ENCODE measurements around the gene DLG2.

The DLG2 gene

DNA sequence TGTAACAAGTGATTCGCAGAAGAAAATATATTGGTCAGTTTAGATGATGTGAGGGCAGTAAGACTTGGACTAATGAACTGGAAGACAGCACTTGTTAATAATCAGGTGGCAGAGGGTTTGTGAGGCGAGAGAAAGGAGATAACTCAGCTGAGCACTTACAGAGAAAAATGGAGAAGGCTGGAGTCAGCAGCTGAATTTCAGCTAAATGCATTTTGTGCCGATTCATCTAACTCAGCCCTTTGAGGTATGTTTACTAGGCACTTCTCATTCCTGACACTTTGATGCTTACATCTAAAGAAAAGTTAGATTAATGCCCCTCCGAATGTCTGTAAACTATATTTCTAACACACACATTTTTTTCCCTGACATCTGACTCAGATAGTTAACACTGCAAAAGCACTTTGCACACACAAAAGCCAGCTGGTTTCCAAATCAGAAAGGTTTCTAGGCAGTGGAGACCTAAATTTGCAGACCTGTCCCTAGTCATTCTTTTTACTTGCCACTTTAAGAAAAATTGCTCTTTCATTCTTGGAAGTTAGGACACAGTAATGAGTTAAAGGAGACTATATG is 1481.4 kb downstream of the DLG2 start:
- DNase-seq (ENCODE audit: low read depth in 2 of 3, low spot score in 1 of 3): no peak

DNA sequence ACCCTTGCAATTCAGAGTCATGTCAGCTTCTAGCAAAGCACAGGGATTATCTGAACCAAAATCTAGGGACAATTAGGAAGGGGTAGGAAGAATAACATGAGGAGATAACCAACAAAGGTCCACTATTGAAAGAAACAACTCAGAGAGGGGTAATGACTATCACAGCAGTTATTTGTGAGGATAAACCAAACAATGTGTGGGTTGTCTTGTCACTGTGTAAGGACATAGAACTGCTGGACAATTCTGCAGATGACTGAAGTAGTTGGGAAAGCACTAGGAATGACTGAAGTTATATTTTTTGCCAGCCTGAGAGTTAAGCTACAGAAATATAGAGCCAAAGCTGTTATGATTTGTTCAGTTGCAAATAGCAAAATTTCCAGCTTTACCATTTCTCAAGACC is 1482.6 kb downstream of the DLG2 start:
- DNase-seq (ENCODE audit: low read depth in 2 of 3, low spot score in 1 of 3): no peak

DNA sequence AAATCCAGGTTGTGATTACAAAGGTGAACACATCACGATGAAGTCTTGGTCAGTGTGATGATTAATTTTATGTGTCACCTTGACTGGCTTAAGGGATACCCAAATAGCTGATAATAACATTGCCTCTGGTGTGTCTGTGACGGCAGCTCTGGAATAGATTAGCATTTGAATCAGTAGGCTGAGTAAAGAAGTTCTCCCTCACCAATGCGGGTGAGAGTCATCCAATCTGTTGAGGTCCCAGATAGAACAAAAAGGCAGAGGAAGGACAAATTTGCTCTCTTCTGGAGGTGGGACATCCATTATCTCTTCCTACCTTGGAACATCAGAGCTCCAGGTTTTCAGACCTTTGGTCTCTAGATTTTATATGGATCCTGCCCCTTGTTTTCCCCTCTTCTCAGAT is 1484.7 kb downstream of the DLG2 start:
- no peak for DNase-seq (ENCODE audit: low read depth in 2 of 3, low spot score in 1 of 3)

DNA sequence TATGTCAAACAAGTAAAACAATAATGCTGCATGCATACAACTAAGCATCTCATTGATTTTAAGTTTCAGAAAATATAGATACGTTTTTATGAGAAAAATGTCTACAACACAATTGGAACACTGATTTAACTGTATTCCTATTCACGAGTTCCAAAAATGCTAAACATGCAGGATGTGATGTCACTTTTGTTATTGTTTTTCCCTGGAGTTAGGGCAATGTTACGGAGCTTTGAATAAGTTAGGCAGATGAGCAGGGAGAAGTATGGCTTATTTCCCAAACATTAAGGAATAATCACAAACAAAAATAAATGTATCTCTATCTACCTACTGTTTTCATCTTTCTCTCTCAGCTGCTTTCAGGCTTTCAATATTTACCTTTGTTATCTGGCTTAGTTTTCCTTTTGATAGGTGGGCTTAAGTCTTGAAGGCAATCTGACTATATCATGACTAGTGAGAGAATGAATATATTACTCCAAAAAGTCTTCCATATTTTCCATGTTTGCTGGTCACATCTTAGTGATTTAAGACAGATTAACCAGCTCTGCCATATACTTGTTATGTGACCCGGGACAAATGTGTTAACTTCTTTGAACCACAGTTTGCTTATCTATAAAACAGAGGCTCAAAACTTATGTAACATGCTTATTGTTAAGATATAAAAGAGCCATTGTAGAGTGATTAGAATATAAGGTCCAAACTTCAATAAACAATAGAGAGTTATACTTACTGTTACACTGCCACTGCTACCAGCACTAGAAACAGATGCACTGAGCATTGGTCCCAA is 1486.6 kb downstream of the DLG2 start:
- no peak for DNase-seq (ENCODE audit: low read depth in 2 of 3, low spot score in 1 of 3)

DNA sequence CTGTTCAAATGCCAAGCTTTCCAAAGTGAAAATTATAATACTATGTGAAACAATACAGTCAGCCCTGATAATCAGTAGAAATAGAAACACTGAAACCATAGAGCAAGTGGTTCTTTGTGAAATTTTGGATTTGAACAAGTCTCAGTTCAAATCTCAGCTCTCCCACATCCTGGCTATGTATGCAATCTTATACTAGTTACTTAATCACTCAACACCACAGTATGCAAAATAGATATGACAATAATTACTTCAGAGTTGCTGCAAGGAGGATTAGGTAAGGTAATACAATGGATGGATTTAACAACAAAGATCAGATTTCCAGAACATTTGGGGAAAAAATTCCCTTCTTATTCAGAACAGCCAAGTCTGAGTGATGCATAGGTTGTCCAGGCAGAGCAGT is 1489.2 kb downstream of the DLG2 start:
- no peak for DNase-seq (ENCODE audit: low read depth in 2 of 3, low spot score in 1 of 3)

DNA sequence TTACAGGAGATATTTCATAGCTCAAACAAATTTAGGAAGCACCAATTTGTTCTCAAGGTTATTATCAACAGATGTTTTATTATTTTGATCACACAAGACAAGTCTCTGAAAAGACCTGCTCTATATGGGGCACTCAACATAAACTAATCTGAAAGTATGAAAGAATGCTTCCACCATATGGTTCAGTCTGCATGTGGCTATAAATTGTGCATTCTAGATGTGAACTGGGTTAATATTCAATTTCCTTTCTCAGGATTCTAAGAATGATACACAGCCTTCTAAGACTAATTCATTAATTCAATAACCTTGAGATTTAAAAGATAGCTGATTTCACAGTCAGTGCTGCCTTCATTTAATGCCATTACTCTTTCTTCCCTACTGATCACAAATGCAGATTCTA is 1489.6 kb downstream of the DLG2 start:
- no peak for DNase-seq (ENCODE audit: low read depth in 2 of 3, low spot score in 1 of 3)

DNA sequence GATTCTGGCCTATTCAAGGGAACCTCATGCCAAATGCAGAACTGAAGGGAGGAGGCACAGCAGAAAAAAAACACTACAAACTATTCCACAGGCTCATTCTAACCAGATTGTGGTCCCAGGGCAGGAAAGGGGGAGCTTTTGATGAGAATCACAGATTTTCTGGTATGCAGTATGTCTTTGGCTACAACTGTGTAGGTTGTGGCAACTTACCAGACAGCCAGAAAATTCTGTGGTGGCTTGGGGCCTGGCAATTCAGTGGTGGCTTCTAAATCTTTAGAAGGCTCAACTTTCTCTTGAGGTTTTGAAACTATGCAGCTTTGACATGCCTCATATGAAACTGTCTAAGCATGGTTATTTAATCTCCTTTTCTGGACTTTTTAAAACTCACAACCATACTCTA is 1490.2 kb downstream of the DLG2 start:
- no peak for DNase-seq (ENCODE audit: low read depth in 2 of 3, low spot score in 1 of 3)

DNA sequence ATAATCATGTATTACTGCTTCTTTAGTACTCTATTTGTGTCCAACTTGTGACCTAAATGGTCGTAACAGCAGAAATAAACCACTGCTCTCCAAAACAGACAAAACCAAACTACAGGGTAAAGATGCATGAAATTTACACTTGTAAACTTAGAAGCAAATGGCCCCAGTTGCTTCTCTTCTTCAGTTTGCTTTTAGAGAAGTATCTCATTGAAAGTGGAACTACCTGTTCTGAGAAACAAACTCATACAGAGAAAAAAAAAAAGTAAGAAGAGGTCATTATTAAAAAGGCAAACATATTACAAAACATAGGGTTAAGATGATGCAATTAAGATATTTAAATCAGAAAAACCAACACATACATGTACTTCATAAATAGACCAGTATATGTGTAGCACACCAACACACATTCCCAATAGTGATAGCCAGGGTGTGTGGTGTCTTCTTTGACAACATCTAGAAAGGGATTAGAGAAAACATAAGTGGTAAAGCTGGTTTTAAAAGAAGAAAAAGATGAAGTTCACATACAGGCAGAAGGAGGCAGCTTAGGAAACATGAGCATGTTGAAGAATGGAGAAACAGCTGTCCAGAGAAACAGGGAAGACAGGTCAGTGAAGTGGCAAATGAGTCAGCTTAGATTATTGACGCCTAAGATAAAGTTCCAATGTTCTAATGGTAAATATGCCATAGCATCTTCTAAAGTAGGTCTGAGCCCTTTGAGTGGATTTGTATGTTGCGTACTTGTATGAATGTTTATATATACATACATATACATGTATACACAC is 1496.3 kb downstream of the DLG2 start:
- DNase-seq (ENCODE audit: low read depth in 2 of 3, low spot score in 1 of 3): no peak

DNA sequence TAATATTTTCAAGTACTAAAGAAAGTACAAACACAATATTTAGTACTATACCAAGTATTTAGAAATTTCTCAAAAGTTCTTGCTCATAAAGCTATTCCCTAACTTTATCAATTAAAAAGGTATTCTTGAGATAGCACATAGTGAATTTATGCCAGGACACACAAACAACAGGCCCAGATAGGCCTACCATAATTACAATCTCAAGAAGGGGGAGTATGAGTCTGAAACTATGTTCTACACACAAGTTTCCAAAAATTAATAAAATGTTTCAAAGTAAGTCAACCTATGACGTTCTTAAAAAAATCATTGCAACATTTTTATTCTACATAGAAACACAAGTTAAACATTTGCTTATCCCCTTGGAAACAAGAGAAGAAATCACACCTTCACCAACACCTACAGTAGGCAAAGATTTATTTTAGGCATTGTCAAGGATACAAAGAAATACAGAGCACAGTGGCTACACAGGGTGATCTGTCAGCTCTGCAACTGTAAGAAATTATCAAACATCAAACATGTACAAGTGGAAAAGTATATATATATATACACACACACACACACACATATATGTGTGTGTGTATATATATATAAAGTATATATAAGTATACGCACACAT is 1497.1 kb downstream of the DLG2 start:
- DNase-seq (ENCODE audit: low read depth in 2 of 3, low spot score in 1 of 3): no peak

DNA sequence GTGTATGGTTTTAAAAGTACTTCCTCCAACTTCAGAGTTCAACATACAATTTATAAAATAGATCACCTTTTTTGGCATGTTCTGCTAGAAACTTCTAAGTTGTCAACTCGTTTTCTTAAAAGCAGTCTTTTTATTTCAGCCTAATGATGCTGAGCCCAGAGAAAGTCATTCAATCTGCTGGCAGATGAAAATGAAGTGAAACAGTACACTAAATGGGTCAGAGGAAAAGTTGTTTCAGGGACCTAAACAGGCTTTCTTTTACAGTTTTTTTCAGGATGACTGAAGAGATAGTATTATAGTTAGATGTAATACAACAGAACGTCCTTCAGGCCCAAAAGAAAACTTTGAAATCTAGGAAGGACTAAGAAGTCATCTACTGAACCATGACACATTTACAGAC is 1498.3 kb downstream of the DLG2 start:
- no peak for DNase-seq (ENCODE audit: low read depth in 2 of 3, low spot score in 1 of 3)

DNA sequence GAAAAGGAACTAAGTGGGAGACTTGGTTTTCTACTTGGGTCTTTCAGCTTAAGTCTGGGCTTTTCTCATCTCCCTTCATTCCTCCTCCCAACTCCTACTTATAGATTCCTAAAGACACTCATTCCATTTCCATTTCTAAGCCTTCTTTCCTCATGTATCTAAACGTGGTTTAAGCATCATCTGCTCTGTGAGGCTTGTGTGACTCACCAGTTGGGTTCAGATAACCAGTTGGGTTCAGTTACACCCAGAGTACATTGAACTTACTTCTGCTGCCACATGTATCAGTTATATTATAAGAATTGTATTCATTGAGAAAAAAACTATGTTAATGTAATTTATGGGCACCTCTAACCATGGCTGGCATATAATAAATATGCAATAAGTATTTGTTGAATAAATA is 1509.8 kb downstream of the DLG2 start:
- DNase-seq (ENCODE audit: low read depth in 2 of 3, low spot score in 1 of 3): no peak

DNA sequence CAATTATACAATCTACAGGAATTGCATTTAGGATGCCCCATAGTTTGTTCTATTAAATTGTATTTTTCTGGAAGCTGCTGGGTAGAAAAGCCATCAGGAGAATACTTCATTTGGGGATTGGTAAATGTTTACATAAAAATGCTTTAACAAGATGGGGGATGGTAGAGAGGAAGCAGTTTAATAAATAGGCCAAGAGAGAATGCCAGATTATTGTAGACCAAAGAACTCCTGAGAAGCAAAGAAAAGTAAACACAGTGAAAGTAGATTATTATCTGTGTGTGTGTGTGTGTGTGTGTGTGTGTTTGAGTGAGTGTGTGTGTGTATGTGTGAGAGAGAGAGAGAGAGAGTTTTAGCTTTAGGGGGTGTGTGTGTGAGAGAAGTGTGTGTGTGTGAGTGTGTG is 1520.6 kb downstream of the DLG2 start:
- no peak for DNase-seq (ENCODE audit: low read depth in 2 of 3, low spot score in 1 of 3)

DNA sequence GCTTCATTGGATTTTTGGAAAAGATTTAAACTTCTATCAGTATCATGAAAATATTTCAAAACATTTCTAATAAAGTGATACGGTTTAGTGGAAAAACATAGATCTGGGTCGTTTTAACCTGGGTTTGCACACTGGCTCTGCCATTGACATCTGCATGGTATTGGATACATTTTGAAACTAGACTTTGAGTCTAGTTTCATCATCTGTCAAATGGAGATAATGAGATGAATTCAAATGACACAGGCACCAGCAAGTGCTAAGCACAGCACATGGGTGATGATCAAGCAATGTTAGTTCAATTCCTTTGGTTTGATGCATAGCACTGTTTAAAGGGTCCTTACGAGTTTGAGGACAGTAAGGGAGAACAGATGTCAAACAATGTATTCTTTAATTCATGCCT is 1522.0 kb downstream of the DLG2 start:
- no peak for DNase-seq (ENCODE audit: low read depth in 2 of 3, low spot score in 1 of 3)

DNA sequence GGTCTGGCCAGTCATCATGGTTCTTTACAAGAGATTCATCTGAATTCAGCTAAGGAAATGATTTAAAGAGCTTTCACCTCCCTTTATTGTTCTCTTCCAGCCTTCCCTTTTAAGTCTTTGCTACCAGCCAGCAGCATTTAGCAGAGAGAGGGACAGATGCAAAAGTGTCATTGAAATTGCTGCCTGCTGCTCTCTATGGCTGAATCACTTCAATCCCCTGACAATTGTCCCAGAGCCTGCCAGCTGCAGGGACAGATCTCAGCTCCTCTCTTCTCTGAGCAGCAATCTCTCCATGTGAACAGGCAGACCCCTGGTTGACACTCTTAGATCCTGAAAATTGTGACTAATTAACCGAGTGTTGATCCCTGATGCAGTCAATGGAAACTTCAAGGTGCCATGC is 1524.0 kb downstream of the DLG2 start:
- DNase-seq (ENCODE audit: low read depth in 2 of 3, low spot score in 1 of 3): no peak

DNA sequence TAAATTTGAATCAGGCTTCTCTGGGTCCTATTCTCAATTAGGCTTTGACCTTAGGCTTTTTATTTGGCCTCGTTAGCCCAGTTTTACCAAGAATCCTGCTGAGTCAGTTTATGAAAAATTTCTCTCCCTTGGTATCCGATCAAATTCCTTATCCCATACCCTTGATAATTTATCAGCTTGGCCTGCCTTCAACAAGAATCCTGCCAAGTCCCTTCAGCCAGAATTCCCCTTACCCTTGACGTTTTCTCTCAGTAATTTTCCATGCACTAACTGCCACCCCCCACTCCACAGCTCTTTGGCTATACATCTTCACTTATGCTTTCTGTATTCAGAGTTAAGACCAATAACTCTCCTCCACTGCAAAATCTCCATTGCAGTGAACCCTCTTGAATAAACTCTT is 1530.0 kb downstream of the DLG2 start:
- DNase-seq (ENCODE audit: low read depth in 2 of 3, low spot score in 1 of 3): no peak

DNA sequence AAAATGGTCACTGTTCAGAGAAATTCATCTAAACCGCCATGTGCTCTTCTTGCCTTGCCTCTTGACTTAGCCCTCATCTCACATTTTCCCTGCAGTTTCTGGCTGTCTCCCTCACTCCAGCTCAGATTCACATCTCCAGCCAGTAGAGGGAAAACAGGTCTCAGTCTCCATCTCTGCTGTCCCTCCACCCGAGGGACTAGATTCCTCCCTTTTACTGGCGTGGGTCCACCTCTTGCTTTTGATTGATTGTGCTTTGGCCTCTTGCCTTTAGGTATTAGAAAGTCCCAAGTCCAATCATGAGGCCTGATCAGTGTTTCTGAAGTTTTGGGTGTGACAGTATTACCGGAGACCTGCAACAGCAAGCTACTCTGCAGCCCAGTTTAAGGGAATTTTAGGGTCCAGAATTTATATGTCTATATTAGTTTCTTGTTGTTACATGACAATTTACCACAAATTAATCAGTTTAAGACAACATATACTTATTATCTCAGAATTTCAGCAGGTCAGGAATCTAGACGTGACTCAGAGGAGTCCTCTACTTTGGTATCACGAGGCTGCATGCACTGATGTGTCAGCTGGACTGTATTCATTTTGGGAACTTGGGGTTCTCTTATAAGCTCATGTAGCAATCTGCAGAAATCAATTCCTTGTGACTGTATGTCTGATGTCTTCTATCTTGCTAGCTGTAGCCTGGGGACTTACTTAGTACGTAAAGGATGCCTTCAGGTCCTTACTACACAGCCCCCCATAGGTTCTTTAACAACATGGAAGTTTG is 1535.7 kb downstream of the DLG2 start:
- no peak for DNase-seq (ENCODE audit: low read depth in 2 of 3, low spot score in 1 of 3)

DNA sequence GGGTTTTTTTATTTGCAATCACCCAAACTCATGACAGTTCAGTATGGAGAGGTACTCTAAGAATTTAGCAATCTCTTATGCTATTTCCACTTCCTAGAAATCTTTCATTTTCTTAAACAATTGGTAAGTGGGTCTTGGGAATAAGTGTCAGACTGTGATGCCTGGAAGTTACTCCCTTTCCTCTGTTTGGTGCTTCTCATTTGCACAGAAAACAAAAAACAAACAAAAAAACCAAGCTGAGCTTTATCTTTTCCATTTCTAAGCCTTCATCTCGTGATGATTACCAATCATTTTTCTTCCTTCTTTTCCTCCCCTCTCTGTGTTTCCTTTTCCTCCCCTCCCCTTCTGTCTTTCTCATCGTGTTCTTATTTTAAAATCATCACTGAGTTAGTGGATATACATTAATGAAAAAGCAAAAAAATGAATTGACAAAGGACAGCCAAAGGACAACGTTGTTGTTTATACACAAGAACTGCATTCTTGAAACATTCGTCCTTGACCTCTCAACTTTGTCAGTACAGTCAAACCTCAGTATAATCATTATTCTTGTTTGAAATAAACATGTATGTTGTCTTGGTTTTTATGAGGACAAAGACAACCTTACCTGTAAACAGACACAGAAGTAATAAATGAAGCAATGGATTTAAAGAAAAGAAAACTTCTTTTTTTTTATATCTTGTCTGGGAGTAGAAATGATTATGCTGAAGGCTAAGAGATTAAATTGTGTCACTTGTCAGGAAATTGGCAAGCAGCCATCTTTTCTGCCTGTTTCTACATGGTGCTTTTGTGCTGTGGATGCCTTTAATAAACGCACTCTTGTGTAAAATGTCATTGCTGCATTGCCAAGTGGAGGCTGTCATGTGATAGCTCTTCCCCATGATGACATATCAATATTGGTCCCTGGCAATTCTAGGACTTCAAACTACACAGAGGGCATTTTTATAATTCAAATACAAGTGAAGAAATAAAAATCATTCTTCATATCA is 1537.8 kb downstream of the DLG2 start:
- no peak for DNase-seq (ENCODE audit: low read depth in 2 of 3, low spot score in 1 of 3)

DNA sequence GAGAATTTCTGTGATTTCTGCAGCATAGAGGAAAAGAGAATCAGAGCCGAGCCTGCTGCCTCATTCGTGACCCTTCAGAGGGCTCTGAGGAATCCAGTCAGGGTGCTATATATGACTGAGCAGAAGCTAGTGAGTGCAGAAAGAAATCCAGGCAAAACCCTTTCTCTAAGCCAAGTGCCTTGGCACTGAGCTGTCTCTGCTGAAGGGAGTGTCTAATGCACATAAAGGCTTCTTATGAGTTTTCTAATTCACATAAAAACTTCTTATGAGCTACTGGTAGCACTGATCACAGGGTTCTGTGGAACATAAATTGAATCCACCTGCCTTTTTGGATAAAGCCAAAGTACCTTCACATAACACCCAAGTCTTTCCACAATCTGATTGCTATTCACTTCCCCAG is 1555.3 kb downstream of the DLG2 start:
- DNase-seq (ENCODE audit: low read depth in 2 of 3, low spot score in 1 of 3): no peak

DNA sequence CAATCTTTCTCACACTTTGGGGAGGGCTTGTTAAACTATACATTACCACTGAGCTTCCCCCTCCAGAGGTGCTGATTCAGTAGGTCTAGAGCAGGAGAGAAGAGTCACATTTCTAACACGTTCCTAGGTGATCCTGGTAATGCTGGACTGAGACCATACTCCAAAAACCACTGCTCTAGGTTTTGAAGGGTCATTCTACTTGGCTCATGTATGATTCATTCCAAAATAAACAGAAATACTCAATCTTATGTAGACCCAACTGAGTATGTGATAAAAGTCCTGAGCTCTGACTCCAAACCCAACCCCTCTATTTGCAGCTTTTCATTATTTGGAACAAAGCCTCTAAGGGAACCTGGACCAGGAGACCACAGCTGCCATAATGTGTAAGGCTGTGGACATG is 1558.1 kb downstream of the DLG2 start:
- no peak for DNase-seq (ENCODE audit: low read depth in 2 of 3, low spot score in 1 of 3)

DNA sequence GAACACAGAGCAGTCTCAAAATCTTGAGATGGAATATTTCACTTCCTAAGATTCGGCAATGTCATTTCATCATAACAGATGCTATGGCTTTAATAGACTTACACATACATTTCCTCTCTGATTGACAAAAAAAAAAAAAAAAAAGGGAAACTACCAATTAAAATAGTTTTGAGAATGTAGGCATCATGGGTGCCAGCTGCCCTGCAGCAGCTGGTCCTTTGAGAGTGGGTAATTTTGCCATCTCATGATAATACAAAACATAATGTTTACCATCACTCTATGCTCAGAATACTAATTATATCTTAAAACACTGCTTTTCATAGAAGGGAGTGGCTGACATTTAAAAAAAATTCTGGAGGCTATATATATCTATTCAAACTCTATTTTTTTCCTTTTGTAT is 1565.4 kb downstream of the DLG2 start:
- no peak for DNase-seq (ENCODE audit: low read depth in 2 of 3, low spot score in 1 of 3)

Measured in stimulated activated CD4-positive, alpha-beta T cell treated with anti-CD3 and anti-CD28 coated beads, Interleukin-12 subunit alpha, Interleukin-12 subunit beta, amount 100 ng/mL, for 48 hours (primary cell).